Fibroblast of lung (primary cell): ENCODE data around the gene CXCR4. TPM values are rescaled to one million over a fixed set of nuclear protein-coding genes. Genes with fewer than 3 reads are reported as not detected.

ENCODE experiments used
- DNase-seq, 2 donors: peaks; one replicate each; pipeline versions ENCODE4 v3.0.0 to v3.0.0-alpha.2; 2010; ENCODE audit warnings: low read depth in 2 of 2
- H2AFZ ChIP-seq: 2 replicates; pipeline ENCODE4 v1.5.1; 2012; ENCODE audit warnings: low read length, control low read depth, inconsistent platforms
- H3K27ac ChIP-seq: 2 replicates; pipeline ENCODE4 v1.5.1; 2011; ENCODE audit warnings: low read length, control low read depth; ENCODE audit not compliant: insufficient read depth
- H3K27me3 ChIP-seq: 2 replicates; pipeline ENCODE4 v1.5.1; 2011; ENCODE audit warnings: mild to moderate bottlenecking, low read length; ENCODE audit not compliant: control insufficient read depth, insufficient read depth
- H3K36me3 ChIP-seq: 2 replicates; pipeline ENCODE4 v1.5.1; 2011; ENCODE audit warnings: low read length; ENCODE audit not compliant: control insufficient read depth, insufficient read depth
- H3K4me1 ChIP-seq: 2 replicates; pipeline ENCODE4 v1.5.1; 2011; ENCODE audit warnings: low read length; ENCODE audit not compliant: control insufficient read depth, insufficient read depth; ENCODE audit errors: extremely low read depth
- H3K4me2 ChIP-seq: 2 replicates; pipeline ENCODE4 v1.5.1; 2011; ENCODE audit warnings: low read length, control low read depth; ENCODE audit not compliant: insufficient read depth; ENCODE audit errors: extremely low read depth
- H3K4me3 ChIP-seq, 4 experiments: fragments of 200-600 bp in 1 of 4; sonication (generic) in 1 of 4; replicated peaks in 1 of 4; 2 replicates each; pipeline ENCODE4 v1.5.1; 2011 to 2016; ENCODE audit warnings: low read length in 4 of 4, low read depth in 3 of 4, mild to moderate bottlenecking in 3 of 4, control low read depth in 2 of 4, inconsistent platforms in 1 of 4, mixed read lengths in 1 of 4; ENCODE audit not compliant: insufficient read depth in 1 of 4; ENCODE audit errors: control extremely low read depth in 1 of 4
- H3K79me2 ChIP-seq: 2 replicates; pipeline ENCODE4 v1.5.1; 2012; ENCODE audit warnings: mild to moderate bottlenecking, low read length, inconsistent platforms; ENCODE audit not compliant: control insufficient read depth, insufficient read depth
- H3K9ac ChIP-seq: 2 replicates; pipeline ENCODE4 v1.5.1; 2011; ENCODE audit warnings: mild to moderate bottlenecking, low read length, control low read depth; ENCODE audit not compliant: insufficient read depth
- H3K9me3 ChIP-seq: 2 replicates; pipeline ENCODE4 v1.5.1; 2012; ENCODE audit warnings: low read depth, low read length; ENCODE audit not compliant: control insufficient read depth, insufficient read depth
- H4K20me1 ChIP-seq: 2 replicates; pipeline ENCODE4 v1.5.1; 2011; ENCODE audit warnings: low read length; ENCODE audit not compliant: control insufficient read depth, insufficient read depth; ENCODE audit errors: extremely low read depth
- CTCF ChIP-seq, 2 donors: IDR thresholded peaks in 1 of 2; conservative IDR thresholded peaks in 1 of 2; 1 replicate in 1 of 2; 2 replicates in 1 of 2; pipeline ENCODE4 v1.5.1; 2011 to 2012; ENCODE audit warnings: low read length in 2 of 2, control low read depth in 1 of 2, inconsistent platforms in 1 of 2, low read depth in 1 of 2, mild to moderate bottlenecking in 1 of 2
- EZH2 ChIP-seq: IDR thresholded peaks from 2 replicates; pipeline ENCODE4 v1.5.1; 2012; ENCODE audit warnings: low read length, control low read depth, mild to moderate bottlenecking; ENCODE audit errors: missing control alignments
- polyA plus RNA-seq, 2 donors: library from polyadenylated mRNA; depleted of rRNA in 1 of 2; stranded (reverse) in 1 of 2; unstranded in 1 of 2; fragments of >200 nt; gene quantifications; 2 replicates each; pipeline ENCODE4 v1.2.1, GENCODE V29; 2011 to 2012; ENCODE audit warnings: missing spikeins in 1 of 2
- total RNA-seq: library from RNA; depleted of rRNA; stranded (reverse); fragments of >200 nt; gene quantifications from 2 replicates; pipeline ENCODE4 v1.2.1, GENCODE V29; 2014

The CXCR4 gene
- total and polyA plus RNA-seq, 2 donors (not counting 1 experiment from before 2014, with no cell fraction given): 0.03 TPM; not detected in 1

- H3K27ac ChIP-seq: no peak overlapping the region
- no peaks in the 10 kb centered on the region for H3K36me3 ChIP-seq
- H3K27me3 ChIP-seq: no peaks in the 10 kb centered on the region
- H3K4me3 ChIP-seq: no peak overlapping the region
- no peak overlapping the region for H3K9ac ChIP-seq
- no peak overlapping the region for H3K4me2 ChIP-seq
- H3K4me1 ChIP-seq: no peaks in the 10 kb centered on the region
- H4K20me1 ChIP-seq: no peaks in the 10 kb centered on the region
- H3K79me2 ChIP-seq: no peaks in the 10 kb centered on the region
- TF ChIP-seq EZH2 (no peak), CTCF (conservative IDR thresholded peaks at IDR 0.05 in 1 of 2, IDR thresholded peaks at IDR 0.05 in 1 of 2; ENCODE audit: low read depth in 1 of 2, low read length in 2 of 2) (no peak)
- DNase-seq: no peak
- H2AFZ ChIP-seq: no peak overlapping the region
- H3K9me3 ChIP-seq: no peaks in the 10 kb centered on the region
Observed at GRCh38 chr2:136130511-136130910, 12.6 kb upstream of the CXCR4 start.

GRCh38 chr2:136130045-136130444 lies 12.1 kb upstream of the CXCR4 start:
- no peaks in the 10 kb centered on the region for H3K9me3 ChIP-seq
- H3K4me2 ChIP-seq: no peak overlapping the region
- H3K4me1 ChIP-seq: no peaks in the 10 kb centered on the region
- no peak for TF ChIP-seq EZH2
- no peak for TF ChIP-seq CTCF (conservative IDR thresholded peaks at IDR 0.05 in 1 of 2, IDR thresholded peaks at IDR 0.05 in 1 of 2; ENCODE audit: low read depth in 1 of 2, low read length in 2 of 2)
- no peak overlapping the region for H2AFZ ChIP-seq
- H4K20me1 ChIP-seq: no peaks in the 10 kb centered on the region
- no peak overlapping the region for H3K27ac ChIP-seq
- no peaks in the 10 kb centered on the region for H3K79me2 ChIP-seq
- H3K9ac ChIP-seq: no peak overlapping the region
- no peaks in the 10 kb centered on the region for H3K27me3 ChIP-seq
- no peak overlapping the region for H3K4me3 ChIP-seq
- DNase-seq: no peak
- no peaks in the 10 kb centered on the region for H3K36me3 ChIP-seq

GRCh38 chr2:136129601-136130000 lies 11.7 kb upstream of the CXCR4 start:
- no peaks in the 10 kb centered on the region for H3K4me1 ChIP-seq
- H3K9me3 ChIP-seq: no peaks in the 10 kb centered on the region
- no peaks in the 10 kb centered on the region for H3K36me3 ChIP-seq
- TF ChIP-seq EZH2 (no peak), CTCF (conservative IDR thresholded peaks at IDR 0.05 in 1 of 2, IDR thresholded peaks at IDR 0.05 in 1 of 2; ENCODE audit: low read depth in 1 of 2, low read length in 2 of 2) (no peak)
- H3K27me3 ChIP-seq: no peaks in the 10 kb centered on the region
- no peak overlapping the region for H3K4me2 ChIP-seq
- H3K79me2 ChIP-seq: no peaks in the 10 kb centered on the region
- H3K9ac ChIP-seq: no peak overlapping the region
- H4K20me1 ChIP-seq: no peaks in the 10 kb centered on the region
- H3K4me3 ChIP-seq: no peak overlapping the region
- DNase-seq: no peak
- no peak overlapping the region for H2AFZ ChIP-seq
- H3K27ac ChIP-seq: no peak overlapping the region
